Measurements from ENCODE around the gene SGCE.

The SGCE gene

DNA sequence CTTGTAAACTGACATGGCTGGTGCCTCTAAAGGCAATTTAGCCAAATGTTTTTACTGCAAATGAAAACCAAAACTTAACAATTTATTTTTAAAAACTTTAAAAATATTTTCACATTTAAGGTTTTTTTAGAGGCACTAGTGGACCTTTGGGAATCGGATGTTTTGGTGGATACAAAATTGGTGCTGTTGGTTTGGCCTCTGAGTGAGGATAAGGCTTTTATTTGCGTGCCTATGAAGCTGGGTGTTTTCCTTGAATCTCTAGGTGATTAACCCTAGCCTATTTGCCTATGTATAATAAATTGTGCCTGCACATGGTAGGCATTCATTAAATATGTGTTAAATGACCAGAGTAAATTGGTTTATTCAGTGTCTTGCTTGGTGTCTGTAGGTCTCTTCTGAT is 2.9 kb upstream of the SGCE start:
- DNase-seq (ENCODE audit: low read depth) = no peak

DNA sequence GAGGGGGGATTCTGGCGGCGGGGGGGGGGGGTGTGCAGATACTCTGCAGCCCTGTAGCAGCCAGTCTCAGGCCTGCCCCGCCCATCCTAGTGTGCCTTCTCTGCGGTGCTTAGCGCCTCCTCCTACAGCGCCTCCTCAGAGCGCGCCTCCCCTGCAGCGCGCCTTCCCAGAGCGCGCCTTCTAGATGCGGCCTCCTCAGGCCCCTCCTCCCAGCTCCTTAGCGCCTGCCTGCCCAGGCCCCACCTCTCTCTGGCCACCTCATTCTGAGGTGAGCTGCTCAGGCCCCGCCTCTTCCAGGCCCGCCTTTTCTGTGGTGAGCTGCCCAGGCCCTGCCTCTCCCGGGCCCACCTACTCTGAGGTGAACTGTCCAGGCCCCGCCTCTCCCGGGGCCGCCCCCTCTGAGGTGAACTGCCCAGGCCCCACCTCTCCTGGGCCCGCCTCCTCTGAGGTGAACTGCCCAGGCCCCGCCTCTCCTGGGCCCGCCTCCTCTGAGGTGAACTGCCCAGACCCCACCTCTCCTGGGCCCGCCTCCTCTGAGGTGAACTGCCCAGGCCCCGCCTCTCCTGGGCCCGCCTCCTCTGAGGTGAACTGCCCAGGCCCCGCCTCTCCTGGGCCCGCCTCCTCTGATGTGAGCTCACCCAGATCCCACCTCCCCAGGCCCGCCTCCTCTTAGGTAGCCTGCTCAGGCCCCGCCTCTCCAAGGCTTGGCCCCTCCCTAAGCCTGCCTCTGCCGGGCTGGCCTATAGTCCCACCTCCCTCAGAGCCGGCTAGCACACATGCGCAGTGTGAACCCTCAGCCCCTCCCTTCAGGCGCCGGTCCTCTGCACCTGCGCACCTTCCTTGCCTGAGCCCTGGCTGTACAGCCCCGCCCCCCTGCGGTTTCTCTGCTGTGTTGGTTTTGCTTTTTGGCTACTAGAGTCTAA is 2.1 kb upstream of the SGCE start:
- DNase-seq (ENCODE audit: low read depth) = peak; percentile 79

DNA sequence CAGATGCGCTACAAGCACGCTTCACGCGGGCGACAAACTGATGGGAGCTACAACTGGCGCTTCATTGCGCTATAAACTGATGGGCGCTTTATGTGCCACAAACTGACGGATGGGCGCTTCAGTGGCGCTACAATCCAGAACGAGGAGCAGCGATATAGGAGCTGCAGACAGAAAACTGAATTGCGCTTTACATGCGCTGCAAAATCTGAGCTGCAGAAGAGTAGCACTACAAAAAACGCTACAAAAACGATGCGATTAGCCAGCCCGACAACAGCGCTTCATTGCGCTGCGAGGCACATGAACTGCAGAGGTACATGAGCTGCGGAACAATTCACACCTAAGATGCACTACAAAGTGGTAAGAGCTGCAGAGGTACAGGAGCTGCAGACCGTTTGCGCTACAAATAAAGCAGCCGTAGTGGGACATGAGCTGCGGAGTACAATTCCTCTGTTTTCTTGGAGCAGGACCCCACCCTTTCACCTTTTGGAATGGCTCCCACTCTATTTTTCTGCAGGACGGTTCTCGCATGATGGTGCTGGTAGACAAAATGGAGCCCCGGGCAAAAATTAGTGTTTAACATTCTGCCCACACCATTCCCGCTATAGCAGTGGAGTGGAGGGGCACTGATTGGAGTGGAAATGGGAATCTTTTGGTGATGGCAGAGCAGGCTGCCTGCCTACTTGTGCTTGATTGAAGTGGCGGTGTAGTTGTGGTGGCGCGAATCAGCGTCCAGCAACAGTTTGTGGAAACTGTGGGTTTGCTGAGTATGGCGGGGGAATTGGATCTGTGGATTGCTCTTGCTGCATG is 1.2 kb upstream of the SGCE start:
- peak; percentile 42 for DNase-seq (ENCODE audit: low read depth)

DNA sequence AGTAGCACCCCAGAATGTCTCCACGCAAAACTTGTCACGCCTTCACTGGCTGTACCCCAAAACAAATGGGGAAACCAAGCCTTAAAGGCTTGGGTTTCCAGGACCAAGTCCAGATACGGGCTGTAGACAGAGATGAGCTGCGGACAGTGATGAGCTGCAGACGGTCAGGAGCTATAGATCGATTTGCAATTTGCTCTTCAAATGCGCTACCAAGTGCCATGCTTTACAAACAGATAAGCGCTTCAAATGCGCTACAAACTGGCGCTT is 658 bp upstream of the SGCE start:
- DNase-seq (ENCODE audit: low read depth) = no peak

DNA sequence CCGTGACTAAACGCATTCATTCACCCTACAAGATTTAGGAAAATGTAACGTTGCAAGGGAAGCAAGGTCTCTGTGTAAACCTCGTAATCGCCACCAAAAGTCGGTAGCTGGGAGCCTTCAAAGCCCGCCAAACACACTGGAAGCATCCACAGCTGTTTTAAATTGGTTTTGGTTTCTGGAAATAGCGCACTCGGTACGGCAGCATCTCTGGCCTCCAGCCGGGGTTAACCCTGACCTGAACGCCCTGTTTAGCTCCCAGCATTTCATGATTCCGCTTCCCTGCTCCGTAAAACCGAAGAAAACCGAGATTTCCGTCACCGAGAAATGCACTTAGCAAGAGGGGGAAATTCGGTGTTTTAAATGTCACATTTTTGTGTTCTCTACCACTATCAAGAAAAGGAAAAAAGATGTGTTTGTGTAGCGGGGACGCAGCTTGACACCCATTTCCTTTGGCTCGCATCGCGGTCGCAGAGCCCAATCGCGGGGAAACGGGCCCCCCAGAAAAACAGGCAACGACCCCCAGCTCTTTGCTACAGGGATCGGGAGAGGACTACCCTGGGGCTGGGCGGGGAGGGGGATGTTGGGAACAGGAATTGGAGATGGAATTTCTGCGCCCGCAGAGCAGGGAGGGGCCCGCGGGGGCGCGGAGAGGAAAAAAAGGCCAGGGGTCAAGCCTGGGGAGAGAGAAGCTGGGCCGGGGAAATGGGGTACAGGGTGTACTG is 646 bp downstream of the SGCE start:
- peak; percentile 73 for DNase-seq (ENCODE audit: low read depth)

DNA sequence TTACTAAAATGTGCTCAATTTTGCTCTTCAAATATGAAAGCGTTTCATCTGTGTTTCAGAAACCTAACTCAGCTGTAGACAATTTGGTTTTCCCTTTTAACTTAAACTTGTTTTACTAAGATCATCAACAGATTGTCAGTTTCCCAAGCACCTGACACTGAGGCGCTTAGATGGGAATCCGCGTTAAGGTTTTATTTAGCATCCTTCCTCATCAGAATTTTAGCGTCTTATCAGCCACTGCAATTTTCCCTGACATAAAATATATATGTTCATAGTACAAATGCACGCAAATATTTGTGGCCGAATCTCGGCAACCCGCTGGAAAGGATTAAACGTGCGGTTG is 1.2 kb downstream of the SGCE start:
- DNase-seq (ENCODE audit: low read depth) = no peak

DNA sequence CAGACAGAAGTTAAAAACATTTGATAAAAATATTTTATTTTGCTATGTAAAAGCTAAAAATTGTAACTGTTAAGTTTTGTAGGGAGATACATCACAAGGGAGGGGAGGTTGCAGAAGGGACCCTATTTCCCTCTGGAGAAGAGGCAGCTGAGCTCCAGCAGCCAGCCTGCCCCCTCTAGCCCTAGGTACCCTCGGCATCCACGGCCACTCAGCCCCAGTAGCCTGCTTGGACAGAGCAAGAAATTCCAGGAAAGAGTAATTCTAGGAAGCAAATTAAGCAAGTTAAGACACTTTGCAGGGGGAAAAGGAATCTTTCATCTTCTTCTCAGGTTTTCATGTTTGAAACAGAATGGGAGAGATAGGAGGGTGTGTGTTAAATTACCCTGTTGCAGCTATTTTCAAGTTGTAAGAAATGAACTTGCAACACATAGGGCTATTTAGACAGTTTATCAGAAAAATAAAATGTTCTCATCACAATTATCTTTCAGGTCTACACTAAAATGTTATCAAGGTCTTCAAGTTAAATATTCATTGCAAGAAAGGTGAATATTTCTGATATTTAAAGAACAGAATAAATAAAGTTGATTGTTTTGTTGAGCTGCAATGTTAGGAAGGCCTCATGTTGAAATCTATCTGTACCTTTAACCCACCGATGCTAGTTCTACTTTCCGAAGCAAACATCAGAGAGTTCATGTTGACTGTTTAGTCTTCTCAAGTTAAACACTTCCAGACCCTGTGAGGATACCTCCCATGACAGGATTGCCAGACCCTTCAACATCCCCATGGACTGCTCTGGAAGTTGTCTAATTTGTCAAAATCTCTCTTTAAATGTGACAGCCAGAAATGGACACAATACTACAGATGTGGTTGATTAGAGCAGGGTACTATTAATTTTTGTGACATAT is 5.5 kb downstream of the SGCE start:
- DNase-seq (ENCODE audit: low read depth) = no peak

DNA sequence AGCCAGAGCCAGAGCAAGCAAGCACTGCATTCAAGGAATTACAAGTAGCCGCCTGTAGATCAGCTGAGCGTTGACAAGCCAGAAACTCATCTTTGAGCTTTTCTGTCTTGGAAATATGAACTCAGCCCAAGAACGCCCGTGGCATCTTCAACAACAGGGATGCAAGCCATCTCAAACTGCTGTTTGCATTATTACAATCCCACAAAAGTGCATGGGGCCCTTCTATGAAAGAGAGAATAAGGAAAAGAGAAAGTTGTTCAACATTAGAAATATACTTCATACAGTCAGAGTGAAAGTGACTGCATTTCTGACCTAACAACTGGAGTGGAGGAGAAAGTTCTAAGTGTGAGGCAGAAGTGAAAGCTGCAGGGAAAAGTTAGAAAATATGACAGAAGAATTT is 6.5 kb downstream of the SGCE start:
- DNase-seq (ENCODE audit: low read depth) = no peak

DNA sequence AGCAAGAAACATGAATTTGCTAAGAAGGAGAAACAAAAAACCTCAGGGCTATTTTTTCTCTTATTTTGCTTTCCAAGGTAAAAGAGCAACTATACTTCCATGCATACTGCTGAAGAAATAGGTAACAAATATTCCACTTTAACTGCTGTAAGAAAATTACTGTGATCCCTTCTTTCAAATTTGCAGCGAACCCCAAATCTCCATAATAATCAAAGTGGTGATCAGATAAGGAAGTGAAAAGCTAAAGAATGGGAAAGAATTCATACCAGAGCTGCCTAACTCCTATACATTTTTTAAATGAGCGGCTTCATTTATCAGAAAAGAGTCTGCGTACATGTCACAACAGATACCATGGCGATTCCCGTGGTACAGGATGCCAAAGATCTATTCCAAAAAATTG is 7.2 kb downstream of the SGCE start:
- no peak for DNase-seq (ENCODE audit: low read depth)

DNA sequence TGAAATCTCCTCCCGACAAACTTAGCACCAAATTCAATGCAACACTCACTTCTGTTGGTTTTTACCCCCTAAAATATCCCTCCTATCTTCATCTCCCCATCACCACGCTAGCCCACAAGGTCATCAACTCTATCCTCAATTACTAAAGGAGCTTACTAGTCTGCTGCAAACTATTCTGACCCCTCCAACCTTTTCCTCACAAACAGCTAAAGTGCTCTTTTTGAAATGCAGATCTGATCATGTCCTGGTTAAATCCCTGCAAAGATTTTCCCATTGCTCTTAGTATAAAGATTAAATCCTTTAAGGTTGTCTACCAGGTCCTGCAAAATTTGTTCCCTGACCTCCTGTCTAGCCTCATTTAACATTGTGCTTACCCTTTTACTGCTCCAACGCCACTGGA is 8.6 kb downstream of the SGCE start:
- no peak for DNase-seq (ENCODE audit: low read depth)

DNA sequence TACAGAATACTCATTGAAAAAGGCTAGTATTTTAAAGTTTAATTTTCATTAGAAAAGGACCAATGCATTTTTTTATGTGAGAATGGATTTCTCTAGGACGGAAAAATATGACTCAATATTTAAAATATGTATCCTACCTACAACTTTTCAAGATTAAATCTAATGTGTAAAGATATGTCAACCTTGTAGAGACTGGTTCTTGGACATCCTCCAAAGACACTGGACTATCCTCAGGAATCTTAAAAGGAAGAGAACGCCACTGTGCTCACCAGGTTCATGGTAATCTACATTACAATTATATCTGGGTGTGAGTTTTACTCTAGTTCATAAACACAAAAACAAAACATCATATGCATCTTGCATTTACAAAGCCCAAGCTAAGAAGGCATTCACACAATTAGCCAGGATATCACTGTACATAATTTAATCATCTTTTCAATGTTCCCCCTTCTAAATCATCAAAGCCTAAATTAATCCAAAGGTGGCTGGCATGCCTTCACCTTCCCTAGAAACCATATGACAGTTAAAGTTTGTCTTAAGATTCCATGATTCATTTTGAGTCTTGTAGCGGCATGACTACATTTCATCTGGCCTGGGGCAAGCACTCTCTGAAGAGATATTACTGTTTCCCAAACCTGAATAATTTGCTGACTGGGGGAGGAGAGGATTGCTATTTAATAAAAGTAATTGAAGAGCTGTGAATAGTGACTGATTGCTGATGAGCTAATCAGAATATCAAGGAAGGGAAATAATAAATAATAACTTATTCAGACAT is 12.0 kb downstream of the SGCE start:
- no peak for DNase-seq (ENCODE audit: low read depth)

DNA sequence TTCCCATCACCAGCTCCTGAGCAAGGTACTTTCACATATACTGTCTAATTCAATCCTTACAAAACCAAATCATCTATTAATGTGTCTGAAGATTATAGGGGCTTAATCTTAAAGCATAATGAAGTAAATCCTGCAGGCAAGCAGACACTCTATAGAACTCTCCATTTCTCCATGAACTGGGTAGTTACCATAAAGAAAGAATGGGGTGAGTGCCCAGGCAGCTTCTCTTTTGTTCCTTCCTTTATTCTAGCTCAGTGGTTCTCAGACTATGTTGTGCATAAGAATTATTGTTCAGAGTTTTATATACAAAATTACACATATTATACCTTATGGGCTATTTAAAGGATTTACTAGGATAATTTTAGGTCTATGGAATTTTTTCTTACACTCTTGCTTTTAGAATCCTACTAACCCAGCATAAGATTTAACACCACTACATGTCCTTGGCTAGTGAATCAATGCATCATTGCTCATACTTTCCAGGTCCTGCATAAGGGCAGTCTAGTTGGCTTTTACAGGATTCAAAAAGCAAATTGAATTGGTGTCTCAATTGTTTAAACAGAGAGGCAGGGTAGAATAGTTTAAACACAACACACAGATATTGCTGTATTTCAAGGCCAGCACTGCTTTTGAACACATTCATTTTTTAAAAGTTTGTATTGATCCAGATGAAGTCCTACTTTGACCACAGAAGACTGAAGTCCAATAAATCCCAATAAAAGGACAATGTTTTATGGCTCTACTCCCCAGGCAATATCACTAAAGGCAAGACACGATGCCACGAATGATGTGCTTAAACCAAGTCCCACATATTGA is 12.9 kb downstream of the SGCE start:
- DNase-seq (ENCODE audit: low read depth) = no peak

DNA sequence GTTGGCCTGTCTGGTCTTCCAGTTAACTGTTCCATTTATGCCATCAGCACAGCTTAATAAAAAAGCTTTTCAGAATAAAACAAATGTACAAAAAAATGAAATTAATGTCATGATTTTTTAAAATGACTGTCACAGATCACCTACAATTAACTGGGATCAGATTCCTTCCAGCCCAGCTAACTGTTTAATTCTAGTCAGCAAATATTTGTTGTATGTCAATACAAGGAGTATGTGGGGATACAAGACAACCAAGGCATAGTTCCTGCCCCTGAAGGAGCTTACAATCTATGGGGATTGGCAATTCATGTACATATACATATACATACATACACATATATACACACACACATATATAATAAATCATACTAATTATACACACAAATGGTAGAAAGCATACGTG is 16.5 kb downstream of the SGCE start:
- DNase-seq (ENCODE audit: low read depth) = no peak

DNA sequence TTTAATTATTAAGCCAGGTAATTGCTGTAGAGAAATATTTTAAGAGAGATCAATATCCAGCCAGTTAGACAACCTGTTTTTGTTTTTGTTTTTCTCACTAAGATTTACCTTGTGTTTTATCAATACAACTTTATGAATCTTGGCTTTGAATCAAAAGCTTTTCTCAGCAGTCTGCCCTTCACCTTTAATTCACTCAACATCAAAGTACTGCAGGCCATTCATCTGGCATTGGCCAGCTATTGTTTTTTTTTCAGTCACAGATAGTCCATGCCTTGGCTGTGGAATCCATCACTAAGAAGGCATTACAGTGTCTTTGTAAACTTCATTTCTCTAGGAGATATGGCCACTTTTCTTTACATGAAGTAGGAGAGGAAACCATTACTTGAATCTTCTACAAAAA is 20.2 kb downstream of the SGCE start:
- no peak for DNase-seq (ENCODE audit: low read depth)

DNA sequence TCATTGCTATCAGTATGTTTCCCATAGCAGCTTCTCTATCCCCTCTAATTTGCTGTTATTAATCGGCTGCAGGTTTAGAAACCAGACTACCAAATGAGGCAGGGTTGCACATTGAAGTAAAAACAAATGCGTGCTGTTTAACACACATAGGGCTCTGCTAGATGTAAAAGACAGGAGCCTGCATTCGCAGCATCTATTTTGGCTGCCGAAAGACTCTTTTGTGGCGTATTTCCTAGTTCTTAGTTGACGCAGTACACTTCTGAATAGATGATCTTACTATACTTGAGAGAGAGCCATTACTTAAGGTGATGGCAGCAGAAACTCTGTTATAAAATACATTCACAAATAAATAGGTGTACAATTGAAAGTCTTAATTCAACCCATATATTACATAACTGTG is 21.4 kb downstream of the SGCE start:
- DNase-seq (ENCODE audit: low read depth) = no peak

DNA sequence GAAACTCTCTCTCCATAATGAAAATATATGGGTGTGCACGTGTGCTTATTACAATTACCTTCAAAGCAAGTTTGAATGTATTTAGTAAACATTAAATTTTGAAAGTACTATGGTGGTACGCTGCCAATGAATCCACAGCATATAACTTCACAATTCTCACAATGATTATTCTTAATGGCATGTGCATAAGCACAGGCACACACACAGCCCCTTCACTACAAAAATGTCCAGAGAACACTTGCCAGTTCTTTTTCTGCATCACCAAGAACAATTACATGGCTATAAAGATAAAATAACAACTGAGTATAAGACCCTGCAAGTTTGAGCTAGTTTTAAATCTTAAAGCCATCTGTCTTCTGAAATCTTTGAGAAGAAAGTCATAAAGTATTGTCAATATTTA is 22.2 kb downstream of the SGCE start:
- DNase-seq (ENCODE audit: low read depth) = no peak

DNA sequence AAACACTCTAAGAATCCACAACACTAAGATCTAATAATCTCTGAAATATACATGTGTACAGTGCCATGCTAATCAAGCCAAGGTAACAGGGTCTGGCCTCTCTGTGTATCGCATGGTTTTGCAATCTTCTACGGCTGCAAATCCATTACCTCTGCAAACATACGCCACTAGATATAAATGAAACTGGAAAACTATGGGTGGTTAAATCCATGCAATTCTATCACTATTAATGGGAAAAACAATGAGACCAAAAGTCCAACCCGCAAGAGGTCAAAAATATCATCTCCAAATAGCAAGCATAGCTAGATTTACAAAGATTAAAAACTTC is 23.0 kb downstream of the SGCE start:
- no peak for DNase-seq (ENCODE audit: low read depth)

DNA sequence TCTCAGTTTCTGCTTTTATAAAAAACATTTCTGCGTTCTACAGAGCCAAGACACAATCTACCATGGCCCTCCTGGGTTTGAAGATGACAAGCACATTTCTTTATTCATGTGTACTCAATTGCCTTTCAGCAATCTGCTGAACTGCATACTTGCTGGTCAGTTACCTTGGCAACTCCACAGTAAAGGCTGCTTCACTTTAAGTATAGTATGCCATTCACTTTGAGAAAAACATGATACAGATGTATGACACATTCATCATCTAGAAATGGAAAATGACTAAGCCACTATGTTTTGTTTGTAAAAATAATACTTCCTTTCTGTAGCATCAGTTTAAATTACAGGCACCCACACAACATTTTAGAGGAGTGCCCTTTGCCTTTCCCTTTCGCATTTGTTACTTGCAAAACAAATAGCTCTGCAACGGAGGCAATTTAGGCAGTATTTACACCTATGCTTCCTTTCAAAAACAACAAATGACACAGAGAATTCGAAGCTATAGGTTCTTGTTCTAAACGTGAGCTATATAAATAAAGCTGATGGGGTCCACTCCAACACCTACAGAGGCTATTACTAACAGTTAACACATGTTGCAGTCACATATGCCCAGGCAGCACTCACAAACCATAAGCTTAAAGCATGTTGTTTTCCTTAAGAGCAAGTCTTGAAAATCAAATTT is 23.5 kb downstream of the SGCE start:
- DNase-seq (ENCODE audit: low read depth) = peak; percentile 93

DNA sequence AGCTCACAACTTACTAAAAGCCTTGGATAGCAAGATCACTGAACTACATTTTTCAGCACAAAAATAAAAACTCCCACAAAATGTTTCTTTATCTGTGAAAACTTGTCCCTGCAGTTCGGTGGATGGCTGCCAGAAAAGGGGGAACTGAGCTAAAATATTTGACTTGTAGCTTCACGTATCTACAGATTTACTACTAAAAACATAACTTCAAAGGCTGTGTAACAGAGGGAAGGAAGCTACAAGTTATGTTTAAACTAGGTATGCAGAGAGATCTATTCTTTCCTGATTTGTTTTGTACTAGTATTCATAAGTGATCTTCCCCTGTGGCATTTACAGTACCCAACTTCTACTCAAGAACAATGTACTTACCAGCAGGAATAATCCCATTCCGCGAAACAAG is 25.1 kb downstream of the SGCE start:
- no peak for DNase-seq (ENCODE audit: low read depth)

DNA sequence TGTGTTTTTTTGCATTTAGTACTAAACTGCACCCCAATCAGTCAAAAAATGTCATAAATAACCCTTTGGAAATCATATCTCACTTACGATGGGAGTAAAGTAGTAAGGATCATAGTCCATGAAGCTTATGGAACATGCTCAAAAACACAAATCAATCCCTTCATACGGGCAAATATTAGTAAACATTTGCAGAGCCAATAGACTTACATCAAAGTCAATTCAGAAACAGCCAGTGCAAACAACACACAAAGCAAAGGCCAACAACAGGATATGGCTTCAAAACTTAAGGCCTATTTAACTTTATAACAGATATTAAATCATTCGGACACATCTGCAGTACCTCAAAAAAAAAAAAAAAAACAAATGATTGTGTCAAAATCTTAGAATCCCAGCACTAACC is 32.1 kb downstream of the SGCE start:
- no peak for DNase-seq (ENCODE audit: low read depth)

All from fibroblast of gingiva (primary cell).